ENCODE measurements around the gene SFRP5.

DNA sequence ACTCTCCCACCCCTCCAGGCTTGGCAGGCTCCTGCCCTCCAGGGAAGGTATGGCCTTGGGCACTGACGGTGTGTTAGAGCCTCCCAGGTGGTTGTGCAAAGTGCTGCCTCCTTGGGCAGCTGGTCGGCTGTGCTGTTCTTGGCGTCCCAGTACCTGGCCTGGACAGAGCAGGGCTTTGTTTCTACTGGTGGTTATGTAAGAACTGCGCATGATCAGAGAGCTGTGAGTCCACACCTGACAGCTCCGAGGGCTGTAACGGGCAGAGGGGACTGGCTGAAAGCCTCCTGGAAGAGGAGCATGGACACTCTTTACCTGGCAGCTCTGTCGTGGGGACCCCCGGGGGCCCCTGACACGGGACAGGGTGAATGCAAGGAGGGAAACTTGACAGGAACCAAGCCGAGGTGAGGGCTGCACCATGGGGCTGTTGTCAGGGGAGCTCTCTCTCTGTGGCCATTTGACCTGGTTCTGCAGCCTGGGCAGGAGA is 3.1 kb upstream of the SFRP5 start:
- TF ChIP-seq GATA3 (IDR thresholded peaks at IDR 0.05; ENCODE audit: low read depth, low read length) (no peak), GATA2 (IDR thresholded peaks at IDR 0.05; ENCODE audit: low read depth, low read length) (no peak)

Measured in SH-SY5Y (cell line).